GOT3 (cell line): ENCODE measurements around the gene LSS.
"Not testable (repeated sequence)": the region's sequence is repeated elsewhere in the genome, so short reads cannot be mapped to it uniquely, and the experiment has no call there.

Experiments used
- DNase-seq: peaks from one replicate; lab custom pipeline; 2025; ENCODE audit warnings: mixed read lengths; lab: John Stamatoyannopoulos, UW

LSS gene

DNA sequence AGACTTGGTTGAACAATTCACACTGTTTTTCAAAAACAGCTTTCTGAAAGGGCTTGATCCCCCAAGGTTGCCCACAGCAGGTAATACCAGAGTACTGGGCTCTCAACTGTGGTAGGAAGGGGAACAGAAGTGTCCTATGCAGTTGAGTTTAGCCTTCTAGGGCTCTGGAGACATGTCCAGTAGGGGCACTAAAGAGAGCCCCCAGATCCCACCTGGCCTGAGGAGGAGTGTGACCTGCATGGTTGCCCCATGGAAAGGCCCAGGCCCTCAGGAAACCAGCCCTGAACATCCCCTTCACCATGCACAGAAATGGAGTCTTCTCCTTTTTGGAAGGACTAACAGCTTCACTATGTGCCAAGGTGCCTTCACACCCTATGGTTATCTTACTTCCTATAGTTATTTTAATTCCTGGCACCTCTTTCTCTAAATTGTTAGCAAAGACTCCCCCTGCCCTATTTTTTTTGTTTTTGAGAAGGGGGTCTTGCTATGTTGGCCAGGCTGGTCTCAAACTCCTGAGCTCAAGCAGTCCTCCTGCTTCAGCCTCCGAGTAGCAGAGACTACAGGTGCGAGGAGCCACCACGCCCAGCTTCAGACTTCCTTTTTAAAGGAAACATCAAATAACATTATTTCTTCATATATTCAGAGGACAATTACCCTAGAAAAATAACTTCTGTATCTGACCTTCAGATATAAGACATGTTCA is 16.8 kb upstream of the LSS start:
- no peak for DNase-seq

DNA sequence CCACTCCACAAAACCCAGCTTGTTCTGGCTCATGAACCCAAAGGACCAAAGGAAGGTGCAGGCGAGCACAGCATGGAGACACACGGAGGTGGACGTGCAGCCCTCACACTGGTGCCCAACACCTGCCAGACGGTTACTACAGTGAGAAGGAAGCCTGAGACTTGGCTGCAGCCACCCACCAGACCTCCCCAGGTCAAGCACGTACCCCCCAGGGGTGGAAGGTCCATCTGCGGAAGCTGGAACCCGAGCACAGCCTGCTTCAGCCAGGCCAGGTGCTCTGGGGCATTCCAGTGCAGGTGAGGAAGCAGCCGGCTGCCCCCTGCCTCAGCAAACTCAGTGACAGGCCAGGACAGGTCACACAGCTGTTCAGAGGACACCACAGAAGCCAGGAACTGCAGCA is 16.0 kb upstream of the LSS start:
- no peak for DNase-seq

DNA sequence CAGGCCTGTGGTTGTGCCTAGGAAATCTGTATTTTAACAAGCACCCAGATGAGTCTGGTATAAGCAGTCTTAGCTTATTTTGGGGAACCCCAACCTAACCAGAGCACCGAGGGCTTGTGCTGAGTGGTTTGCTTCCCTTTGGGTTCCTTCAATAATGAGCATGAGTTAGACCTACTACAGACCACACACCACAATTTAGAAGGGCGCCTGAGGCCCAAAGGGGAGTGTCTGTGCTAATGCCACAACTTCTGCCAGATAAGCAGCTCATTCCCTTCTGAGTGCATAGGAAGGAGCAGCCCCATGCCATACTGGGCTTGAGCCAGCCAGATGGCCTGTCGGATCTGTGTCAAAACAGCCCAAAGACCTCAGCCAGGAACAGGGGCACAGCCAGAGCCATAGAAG is 15.4 kb upstream of the LSS start:
- DNase-seq, result no peak

DNA sequence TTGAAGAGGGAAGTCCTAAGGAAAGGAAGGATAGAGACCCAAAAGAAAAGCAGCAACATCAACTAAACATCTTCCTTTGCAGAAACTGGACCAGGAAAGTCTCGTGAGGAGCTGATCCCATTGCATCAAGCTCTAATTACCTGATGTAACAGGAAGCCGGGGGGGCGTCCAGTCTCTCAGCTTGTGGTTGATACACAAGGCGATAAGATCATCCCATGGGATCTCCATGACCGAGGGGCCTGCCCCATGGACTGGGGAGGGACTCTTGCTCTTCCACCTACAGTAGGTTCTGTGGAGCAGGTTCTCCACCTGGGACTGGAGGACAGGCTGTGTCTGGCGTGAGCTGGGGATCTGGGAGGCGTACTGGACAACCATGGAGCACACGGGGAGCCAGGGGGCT is 14.8 kb upstream of the LSS start:
- no peak for DNase-seq

DNA sequence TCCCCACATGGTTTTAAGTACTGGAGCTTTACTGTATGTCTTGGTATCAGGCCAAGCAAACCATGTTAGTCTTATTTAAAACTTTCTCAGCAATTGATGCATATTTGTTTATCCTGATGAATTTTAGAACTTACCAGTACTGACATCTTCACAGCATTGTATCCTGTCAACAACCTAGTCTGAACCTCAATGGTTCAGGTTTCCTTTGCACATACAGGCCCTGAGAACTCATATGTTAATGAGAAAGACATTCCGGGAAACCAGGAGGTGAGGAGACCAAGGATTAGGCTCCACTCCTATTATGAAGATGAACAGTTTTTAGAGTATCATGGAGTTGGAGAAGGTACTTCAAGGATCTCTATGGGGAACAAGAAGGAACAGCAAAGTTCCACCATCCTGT is 13.0 kb upstream of the LSS start:
- not testable (repeated sequence) for DNase-seq

DNA sequence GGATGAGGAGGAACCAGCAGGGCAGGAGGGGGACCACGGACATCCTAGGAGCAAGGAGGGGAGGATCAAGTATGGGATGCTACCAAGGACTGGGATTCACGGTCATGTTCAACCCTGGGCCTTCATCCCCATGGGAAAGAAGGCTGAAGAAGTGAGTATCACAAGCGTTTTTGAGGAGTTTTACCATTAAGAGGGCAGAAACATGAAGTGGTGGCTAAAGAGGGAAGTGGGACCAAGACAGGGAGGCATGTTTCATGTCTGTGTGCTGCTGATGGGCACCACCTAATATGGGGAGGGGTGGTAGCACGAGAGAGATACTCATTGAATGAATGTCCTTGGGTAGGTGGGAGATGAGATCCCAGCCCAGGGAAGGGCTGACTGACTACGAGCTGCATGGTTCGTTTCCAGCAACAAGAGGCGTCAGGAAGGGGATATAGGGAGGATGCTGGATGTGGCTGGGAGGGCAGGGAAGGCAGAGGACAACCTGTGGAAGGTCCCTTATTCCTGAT is 11.3 kb upstream of the LSS start:
- DNase-seq, result no peak

DNA sequence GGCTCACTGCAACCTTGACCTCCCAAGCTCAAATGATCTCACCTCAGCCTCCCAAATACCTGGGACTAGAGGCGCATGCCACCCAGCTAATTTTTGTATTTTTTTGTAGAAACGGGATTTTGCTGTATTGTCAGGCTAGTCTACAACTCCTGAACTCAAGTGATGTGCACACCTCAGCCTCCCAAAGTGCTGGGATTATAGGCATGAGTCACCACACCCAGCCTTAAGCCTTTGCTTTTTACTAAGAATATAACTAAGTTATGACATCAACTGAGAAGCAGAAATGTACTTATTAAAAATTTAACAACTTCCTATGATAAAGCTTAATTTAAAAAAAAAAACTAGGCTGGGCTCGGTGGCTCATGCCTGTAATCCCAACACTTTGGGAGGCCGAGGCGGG is 8.9 kb upstream of the LSS start:
- no peak for DNase-seq

DNA sequence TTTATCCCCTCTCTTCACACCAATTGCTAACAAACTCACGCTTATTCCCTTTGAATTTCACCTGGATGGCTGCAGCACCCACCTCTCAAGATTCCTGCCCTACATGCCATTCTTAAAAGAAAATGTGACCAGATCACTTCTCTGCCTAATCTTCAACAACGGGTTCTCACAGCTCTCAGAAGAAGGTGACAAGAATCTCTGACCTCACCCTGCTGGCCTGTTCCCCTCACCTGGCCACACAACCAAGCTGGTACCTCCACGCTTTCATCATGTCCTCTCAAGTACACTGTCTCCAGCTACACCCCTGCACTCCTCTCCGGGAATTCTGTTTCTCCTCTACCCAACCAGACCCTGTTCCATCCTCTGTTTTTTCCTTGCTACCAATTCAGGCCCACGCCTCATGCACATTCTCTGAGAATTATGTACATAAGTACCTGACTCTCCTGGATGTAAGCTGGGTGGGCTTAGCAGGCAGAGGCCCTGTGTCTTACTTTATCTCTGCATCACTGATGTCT is 5.9 kb upstream of the LSS start:
- no peak for DNase-seq

DNA sequence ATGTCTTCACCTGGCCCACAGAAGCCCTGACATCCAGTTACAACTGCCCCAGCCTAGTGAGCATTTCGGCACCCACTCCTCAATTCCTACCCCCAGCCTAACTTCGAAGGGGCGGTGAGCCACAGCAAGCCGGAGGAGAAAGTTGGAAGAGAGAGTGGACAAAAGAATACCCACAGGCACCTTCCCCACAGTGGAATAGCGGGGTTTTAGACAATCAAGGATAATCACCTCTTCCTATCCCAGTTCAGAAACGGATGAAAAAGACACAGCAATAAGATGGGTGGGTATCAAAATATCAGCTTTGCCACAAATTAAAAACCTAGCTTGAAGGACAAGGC is 1.3 kb upstream of the LSS start:
- DNase-seq, result no peak

DNA sequence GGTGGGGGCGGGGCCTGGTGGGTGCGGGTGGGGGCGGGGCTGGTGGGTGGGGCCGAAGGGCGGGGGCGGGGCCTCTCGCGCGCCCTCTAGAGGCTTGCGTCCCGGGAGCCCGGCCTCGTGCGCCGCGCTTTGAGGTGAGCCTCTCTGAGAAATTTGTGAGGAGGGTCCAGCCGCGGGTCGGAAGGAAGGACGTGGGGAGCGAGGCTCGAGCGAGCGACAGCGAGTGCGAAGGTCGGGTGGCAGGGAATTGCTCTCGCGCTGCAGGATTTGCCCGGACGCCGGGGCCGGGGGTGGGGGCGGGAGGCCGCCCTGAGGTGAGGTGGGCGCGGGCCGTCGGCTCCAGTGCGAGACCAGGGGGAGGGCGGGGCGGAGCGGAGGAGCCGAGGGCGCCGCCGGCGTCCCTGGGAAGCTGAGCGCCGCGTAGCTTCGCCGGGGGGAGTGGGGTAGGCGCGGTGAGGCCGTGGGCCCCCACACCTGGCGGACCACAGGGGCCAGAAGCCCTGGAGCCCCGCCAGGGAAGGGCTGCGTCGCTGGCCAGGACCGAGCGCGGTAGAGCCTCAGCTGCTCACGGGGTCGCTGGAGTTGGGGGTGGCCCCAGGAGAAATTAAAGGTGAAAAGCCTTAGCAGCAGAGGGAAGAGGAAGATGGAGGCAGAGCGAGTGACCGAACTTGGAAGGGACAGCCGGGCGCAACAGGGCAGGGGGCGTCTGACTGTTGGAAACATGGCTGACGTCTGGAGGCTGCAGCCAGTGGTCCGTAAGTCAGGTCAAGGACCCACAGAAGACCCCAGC is 754 bp upstream of the LSS start:
- no peak for DNase-seq

DNA sequence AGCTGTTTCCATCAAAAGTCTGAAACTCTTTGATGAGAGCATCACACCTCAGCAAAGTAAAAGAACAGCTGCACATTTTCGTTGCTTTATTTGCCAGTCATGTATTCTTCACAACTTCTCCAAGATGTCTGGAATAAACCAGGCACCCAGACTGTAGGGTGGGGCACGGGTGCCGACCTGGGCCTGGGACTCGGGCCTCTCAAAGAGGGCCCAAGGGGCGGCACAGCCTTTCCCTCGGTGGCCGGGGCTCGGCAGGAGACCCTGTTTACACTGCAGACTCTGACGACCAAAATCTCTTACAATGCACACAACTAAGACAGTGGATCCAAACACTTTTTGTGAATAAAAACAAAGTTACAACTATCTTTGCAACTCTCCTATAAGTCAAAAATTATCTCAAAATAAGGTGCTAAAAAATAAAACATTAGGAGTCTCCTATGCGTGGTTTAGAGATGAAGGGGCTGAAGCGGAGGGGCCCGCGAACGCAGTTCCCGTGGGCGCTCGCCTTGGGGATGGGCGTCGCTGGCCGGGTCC is 696 bp downstream of the LSS start:
- no peak for DNase-seq

DNA sequence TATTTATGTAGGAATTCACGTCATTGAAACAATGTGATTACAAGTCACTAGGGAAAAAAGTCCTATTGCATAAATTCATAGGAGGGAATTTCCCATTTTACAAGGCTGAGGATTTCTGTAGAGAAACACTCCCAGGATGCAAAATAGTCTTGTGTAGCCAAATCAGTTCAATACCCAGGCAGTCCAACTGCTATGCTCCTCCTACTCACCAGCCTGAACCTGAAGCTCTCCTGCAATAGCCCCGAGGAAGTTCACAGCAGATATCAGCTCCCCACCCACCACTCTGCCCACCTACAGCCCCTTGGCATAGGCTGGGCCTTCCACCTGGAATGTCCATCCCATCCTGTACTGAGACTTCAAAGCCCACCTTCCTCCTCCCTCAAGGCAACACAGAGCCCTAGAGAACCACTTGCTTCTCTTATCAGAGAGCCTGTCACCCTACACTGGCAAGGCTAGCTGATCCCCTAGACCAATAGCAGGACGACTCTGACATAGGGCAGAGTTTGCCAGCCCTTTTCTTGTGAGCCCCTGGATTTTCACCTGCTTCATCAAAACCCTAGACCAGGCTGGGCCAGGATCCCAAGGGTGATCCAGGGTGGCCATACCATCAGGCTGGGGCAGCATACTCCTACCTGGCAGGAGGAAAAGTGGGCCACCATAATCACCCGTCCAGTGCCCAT is 1.5 kb downstream of the LSS start:
- DNase-seq, result no peak

DNA sequence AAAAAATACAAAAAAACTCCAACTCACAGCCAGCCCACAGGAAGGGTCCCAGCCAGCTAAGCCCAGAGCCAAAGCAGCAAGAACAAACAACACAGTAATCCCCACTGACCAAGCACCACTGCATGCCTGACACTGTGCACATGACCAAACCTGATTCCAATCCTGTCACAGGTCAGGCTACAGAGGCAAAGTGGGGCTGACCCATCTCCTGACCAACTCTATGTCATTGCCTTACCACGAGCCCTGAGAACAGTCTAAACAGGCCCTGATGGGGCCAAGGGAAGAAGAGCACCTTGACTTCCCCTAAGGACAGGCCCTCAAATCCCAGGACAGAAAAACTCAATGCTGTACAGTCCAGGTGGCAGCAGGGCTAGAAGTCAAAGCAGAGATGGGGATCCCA is 2.4 kb downstream of the LSS start:
- DNase-seq, result no peak

DNA sequence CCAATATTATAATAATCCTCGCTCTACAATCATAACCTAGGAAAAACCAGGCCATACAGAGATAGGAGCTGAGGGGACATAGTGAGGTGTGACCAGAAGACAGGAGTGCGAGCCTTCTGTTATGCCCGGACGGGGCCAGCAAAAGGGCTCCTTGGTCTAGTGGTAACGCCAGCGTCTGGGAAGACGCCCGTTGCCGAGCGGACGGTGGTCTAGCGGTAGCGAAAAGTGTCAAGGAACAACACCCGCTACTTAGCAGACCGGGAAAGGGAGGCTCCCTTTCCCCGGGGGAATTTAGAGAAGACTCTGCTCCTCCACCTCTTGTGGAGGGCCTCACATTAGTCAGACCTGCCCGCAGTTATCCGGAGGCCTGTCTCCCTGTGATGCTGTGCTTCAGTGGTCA is 4.9 kb downstream of the LSS start:
- not testable (repeated sequence) for DNase-seq

DNA sequence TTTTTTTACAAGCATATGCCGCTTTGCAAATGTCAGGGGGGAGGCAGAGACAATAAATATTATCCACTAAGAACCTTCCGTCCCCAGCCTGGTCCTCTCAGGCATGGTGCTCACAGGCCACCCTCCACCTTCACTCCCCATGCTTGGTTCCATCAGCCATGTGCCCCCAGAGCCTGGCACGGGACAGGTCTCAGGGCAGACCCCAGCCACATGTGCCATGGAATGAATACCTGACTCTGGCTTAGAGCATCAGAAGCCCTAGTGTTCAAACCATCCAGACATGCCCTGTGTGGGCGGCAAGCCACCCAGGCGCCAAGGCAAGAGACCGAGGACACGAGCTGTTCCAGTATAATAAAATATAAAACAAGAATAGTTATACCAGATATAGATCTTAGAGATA is 5.4 kb downstream of the LSS start:
- DNase-seq, result no peak

DNA sequence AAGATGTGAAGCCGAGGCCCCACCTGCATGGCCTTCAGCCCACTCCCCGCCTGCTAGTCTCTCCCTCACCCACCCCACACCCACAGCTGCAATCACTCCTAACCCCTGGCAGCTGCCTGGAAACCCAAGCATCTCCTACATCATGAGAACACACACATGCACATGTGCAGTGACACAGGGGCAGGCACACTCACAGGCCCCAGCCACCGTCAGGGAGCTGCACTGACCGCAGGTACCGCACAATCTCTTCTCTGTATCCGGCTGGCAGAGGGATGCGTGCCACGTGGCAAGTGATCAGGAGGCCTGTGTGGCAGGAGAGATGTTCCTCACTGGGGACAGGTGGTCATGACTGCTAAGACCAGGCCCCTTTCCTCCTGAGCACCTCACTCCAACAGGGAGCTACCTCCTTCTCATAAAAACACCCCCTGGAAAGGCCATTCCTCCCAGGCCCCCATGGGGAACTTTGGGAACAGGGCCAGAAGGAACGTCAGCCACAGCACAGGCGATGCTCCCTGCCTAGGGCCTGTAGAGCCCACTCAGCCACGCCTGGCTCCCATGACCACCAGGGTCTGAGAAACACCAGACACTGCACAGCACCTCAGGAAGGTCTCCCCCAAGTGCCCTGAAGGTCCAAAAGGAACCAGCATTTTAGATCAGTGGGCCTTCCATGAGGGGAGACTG is 6.0 kb downstream of the LSS start:
- no peak for DNase-seq

DNA sequence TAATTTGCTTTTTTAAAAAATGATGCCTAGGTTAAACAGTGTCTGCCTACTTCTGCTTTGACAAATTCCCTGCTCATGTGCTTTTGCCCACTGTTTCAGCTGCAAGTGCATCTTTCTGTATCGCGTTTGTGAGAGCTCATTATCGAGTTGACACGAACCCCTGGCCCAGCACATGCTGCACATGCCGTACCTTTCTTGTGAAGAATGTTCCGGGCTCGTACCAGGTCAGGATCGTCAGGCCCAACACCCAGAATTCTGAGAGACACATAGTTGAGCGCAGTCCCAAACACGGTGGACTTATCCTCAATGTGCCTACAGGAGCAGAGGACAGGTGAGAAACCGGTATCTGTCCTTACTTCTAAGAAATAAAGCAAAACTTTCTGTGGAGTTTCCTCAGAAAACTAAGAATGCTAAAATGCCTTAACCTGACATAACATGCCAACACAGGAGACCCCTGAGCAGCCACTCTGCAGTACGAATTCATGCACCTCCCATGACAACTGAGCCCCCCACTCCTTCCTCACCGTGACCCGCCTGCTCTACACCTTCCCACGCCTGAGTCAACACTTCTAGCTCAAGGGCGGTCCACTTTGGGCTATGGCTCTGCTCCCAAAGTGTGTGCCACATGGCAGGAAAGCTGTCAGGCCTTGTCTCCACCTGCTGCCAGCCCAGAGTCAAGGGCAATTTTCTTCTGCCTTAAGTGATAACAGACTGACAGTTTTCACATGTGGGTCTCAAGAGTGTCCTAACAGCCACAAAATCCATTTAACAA is 6.7 kb downstream of the LSS start:
- no peak for DNase-seq

DNA sequence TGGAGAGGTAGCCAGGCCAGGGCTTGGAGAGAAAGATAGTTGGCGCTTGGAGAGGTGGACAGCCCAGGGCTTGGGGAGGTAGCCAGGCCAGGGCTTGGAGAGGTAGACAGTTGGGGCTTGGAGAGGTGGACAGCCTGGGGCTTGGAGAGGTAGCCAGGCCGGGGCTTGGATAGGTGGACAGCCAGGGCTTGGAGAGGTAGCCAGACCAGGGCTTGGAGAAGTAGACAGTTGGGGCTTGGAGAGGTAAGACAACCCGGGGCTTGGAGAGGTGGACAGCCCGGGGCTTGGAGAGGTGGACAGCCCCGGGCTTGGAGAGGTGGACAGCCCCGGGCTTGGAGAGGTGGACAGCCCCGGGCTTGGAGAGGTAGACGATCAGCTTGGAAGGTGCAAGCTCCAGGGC is 7.7 kb downstream of the LSS start:
- no peak for DNase-seq

DNA sequence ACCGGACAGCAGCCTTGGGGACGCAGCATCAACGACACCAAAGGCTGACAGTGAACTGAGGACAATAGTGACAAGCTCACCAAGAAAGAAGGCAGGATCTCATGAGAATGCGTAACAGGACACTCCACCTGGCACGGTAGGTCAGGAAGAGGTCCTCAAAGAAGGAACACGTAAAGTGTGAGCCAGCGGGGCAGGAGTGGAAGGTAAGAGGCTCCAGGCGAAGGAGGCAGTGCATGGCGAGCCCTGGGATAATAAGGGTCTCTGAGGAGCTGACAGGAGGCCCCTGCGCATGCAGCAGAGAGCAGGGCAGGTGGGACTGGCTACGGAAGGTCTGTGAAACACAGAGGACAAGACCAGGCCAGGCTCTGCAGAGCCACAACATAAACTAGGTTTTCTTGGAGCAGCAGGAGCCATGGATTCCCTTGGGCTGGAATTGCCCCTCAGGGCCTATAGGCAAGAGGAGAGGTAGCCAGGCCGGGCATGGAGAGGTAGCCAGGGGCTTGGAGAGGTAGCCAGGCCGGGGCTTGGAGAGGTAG is 8.2 kb downstream of the LSS start:
- no peak for DNase-seq

DNA sequence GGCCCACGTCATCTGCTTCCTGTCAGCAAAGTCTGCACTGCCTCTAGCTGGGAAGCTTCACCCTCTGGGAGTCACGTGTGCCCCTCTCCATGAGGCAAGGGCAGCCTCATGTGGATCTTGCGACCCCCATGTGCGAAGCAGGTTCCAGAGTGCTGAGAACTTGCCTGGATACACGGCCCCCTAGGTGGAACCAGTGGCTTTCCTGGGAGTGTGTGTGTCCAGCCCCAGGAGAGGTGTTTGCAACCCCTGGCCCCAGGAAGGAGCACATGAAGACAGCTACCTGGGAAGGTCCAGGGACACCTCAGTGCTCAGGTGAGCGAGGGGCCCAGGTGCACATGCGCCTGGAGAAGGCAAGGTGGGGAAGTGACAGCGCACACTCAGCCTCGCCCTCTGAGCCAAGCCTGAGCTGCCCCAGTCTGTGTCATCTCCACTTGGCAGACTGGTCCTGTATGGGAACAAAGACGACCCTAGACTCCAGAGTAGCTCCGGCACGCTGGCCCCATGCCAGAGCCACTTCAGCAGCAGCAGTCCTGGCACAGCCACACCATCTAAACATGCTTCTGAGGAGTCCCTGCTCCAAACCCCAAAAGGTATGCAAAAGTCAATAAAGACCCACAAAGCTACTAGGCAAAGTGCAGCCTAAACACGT is 8.9 kb downstream of the LSS start:
- DNase-seq, result no peak
